ENCODE measurements around the gene KCNJ1. TPM values are rescaled to one million over a fixed set of nuclear protein-coding genes. Genes with fewer than 3 reads are reported as not detected.

The KCNJ1 gene
- total RNA-seq, 1 experiment from 2014 or later, result not detected

DNA sequence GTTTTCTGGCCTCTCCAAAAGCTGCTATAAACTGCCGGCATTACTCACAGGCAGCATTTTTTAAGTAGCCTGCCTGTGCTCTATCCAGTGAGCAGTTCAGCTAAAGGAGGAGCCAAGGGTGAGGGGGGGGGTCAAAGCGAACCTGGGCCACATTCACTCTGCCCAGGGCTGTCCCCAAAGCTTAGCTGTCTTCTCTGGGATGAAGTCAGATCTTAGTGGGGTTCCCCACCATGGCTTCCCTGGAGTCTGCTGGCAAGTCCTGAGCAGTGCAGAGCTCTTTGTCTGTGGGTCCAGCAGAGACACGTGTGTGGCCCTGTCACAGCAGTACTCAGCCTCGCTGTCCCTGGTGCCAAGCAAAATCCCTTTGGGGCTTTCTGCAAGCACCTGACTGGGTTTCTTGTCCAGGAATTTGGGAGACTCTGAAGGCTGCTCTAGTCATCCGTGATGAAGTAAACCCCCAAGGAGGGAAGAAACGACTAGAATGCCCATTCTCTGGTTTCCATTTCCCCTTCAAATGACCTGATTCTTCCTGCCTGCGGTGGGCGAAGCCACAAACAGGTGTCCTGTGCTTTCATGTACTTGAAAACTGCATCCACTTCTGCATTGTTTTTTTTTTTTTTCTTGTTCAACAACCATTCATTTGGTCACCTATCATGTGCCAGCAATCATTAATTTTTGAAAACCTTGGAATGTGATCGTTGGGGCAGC lies 26.6 kb upstream of the KCNJ1 start:
- ChIA-PET POLR2A (ENCODE audit: unreplicated experiment) (no interaction called here), CTCF (interaction anchor here (0.6 kb wide), 1 partner anchor 685 kb away, joined by 3 read pairs; no protein-coding TSS in a partner anchor)
- Histone ChIP-seq H3K79me2 (ENCODE audit: low read depth) (no peaks in the 10 kb centered on the region), H3K27ac (no peak overlapping the region), H3K9me3 (ENCODE audit: insufficient read depth, low read depth) (no peaks in the 10 kb centered on the region), H3K4me2 (no peak overlapping the region), H3K4me3 (no peak overlapping the region), H3K4me1 (replicated peaks; ENCODE audit: insufficient read depth) (no peaks in the 10 kb centered on the region), H3K9me2 (ENCODE audit: insufficient read depth) (no peaks in the 10 kb centered on the region), H3K27me3 (ENCODE audit: insufficient read depth, low read depth) (peaks cover 19% of the 10 kb centered on the region; the same call in 1 of the 2 replicates), H2AFZ (no peak overlapping the region), H4K20me1 (ENCODE audit: insufficient read depth) (no peaks in the 10 kb centered on the region), H3F3A (ENCODE audit: insufficient read depth, low read depth) (no peaks in the 10 kb centered on the region), H3K36me3 (ENCODE audit: low read depth) (no peaks in the 10 kb centered on the region)
- no peak for DNase-seq
- TF ChIP-seq, protein P1, sequence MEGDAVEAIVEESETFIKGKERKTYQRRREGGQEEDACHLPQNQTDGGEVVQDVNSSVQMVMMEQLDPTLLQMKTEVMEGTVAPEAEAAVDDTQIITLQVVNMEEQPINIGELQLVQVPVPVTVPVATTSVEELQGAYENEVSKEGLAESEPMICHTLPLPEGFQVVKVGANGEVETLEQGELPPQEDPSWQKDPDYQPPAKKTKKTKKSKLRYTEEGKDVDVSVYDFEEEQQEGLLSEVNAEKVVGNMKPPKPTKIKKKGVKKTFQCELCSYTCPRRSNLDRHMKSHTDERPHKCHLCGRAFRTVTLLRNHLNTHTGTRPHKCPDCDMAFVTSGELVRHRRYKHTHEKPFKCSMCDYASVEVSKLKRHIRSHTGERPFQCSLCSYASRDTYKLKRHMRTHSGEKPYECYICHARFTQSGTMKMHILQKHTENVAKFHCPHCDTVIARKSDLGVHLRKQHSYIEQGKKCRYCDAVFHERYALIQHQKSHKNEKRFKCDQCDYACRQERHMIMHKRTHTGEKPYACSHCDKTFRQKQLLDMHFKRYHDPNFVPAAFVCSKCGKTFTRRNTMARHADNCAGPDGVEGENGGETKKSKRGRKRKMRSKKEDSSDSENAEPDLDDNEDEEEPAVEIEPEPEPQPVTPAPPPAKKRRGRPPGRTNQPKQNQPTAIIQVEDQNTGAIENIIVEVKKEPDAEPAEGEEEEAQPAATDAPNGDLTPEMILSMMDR (conservative IDR thresholded peaks at IDR 0.05), result no peak
- no peak for TF ChIP-seq EZH2 (IDR thresholded peaks at IDR 0.05; ENCODE audit: low read depth)
- intact Hi-C loops (cut with micrococcal nuclease; ENCODE audit: unreplicated experiment), result no loop called here
- BruUV-seq (replicated peaks), result no TSS peak

DNA sequence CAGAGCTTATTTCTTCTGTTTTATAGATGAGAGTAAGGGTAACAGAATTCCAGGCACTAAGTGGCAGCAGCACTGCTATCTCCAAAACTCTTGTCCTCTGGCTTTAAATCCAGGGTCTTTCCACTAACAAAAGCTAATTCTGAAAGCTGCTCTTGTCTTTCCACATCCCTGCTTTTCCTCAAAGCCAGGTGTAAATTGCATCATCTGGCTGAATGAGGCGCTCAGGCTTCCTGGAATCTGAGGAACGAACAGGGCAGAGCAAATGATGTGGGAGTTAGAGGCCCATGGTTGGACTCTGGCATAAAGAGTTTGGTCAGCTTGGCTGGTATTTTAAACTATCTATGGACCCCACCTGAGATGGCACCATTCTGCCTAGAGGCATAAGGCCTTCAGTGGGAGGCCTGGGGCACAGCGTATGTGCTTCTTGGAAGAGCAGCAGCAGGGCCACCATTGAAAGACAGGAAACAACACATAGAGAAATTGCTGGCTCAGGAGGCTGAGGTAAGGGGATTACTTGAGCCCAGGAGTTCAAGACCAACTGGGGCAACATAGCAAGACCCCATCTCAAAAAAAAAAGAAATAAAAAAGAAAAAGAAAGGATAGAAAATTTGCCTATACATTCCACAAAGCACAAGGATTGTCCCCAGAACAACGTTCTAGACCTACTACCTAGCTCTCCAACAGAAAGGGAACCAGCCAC lies 25.9 kb upstream of the KCNJ1 start:
- ChIA-PET CTCF (interaction anchor here (1.2 kb wide), 1 partner anchor 64 kb away, joined by 5 read pairs; no protein-coding TSS in a partner anchor), POLR2A (ENCODE audit: unreplicated experiment) (no interaction called here)
- DNase-seq, result no peak
- H2AFZ ChIP-seq, result no peak overlapping the region
- no peaks in the 10 kb centered on the region for H3K79me2 ChIP-seq (ENCODE audit: low read depth)
- H3K36me3 ChIP-seq (ENCODE audit: low read depth), result no peaks in the 10 kb centered on the region
- no peak overlapping the region for H3K4me3 ChIP-seq
- no peak overlapping the region for H3K4me2 ChIP-seq
- TF ChIP-seq, protein P1 (conservative IDR thresholded peaks at IDR 0.05), result no peak
- TF ChIP-seq EZH2 (IDR thresholded peaks at IDR 0.05; ENCODE audit: low read depth), result no peak
- no peaks in the 10 kb centered on the region for H3K4me1 ChIP-seq (replicated peaks; ENCODE audit: insufficient read depth)
- no peaks in the 10 kb centered on the region for H3F3A ChIP-seq (ENCODE audit: insufficient read depth, low read depth)
- no peaks in the 10 kb centered on the region for H3K9me2 ChIP-seq (ENCODE audit: insufficient read depth)
- BruUV-seq (replicated peaks), result no TSS peak
- no peaks in the 10 kb centered on the region for H3K9me3 ChIP-seq (ENCODE audit: insufficient read depth, low read depth)
- no peak overlapping the region for H3K27ac ChIP-seq
- H4K20me1 ChIP-seq (ENCODE audit: insufficient read depth), result no peaks in the 10 kb centered on the region
- intact Hi-C loops (cut with micrococcal nuclease; ENCODE audit: unreplicated experiment), result no loop called here
- H3K27me3 ChIP-seq (ENCODE audit: insufficient read depth, low read depth), result peaks cover 19% of the 10 kb centered on the region; the same call in 1 of the 2 replicates

DNA sequence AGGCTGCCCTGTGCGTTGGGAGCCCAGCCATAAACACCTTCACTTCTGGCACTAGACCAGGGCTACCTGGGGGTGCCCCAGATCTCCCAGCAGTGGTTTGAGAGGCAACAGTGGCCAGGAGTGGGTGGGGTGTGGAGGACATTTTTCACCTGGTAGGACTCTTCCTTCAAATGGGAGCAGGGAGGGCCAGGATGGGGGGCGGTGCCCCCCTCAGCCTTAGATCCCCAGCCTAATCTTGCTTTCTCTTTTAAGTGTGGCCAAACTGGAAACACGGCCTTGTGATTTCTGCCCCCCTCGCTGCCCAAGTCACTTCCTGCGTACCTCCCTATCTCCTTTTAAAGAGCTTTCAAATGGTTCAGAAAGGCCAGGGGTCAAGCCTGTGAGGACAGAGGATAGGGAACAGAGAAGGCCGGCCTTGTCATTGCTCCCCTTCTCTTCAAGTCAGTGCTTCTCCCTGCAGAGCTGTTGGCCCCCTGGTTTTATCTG lies 24.9 kb upstream of the KCNJ1 start:
- no peak for DNase-seq
- no peak overlapping the region for H3K4me2 ChIP-seq
- no peak for TF ChIP-seq EZH2 (IDR thresholded peaks at IDR 0.05; ENCODE audit: low read depth)
- H3K9me2 ChIP-seq (ENCODE audit: insufficient read depth), result no peaks in the 10 kb centered on the region
- no peak overlapping the region for H3K4me3 ChIP-seq
- intact Hi-C loops (cut with micrococcal nuclease; ENCODE audit: unreplicated experiment), result no loop called here
- peaks cover 19% of the 10 kb centered on the region; the same call in 1 of the 2 replicates for H3K27me3 ChIP-seq (ENCODE audit: insufficient read depth, low read depth)
- H2AFZ ChIP-seq, result no peak overlapping the region
- no TSS peak for BruUV-seq (replicated peaks)
- H3K4me1 ChIP-seq (replicated peaks; ENCODE audit: insufficient read depth), result no peaks in the 10 kb centered on the region
- H4K20me1 ChIP-seq (ENCODE audit: insufficient read depth), result no peaks in the 10 kb centered on the region
- H3K79me2 ChIP-seq (ENCODE audit: low read depth), result no peaks in the 10 kb centered on the region
- H3K27ac ChIP-seq, result no peak overlapping the region
- no peaks in the 10 kb centered on the region for H3F3A ChIP-seq (ENCODE audit: insufficient read depth, low read depth)
- ChIA-PET POLR2A (ENCODE audit: unreplicated experiment) (interaction anchor here (0.7 kb wide), 1 partner anchor 11 kb away, joined by 4 read pairs; no protein-coding TSS in a partner anchor), CTCF (interaction anchor here (0.9 to 1.2 kb wide), 2 partner anchors 57 to 65 kb away, joined by 3 to 5 read pairs; no protein-coding TSS in a partner anchor)
- no peaks in the 10 kb centered on the region for H3K9me3 ChIP-seq (ENCODE audit: insufficient read depth, low read depth)
- no peaks in the 10 kb centered on the region for H3K36me3 ChIP-seq (ENCODE audit: low read depth)

Data from PC-9 (cell line).